ENCODE data around the gene TNNI3. TPM values are rescaled to one million over a fixed set of nuclear protein-coding genes. Genes with fewer than 3 reads are reported as not detected.

TNNI3 gene
- total and polyA plus RNA-seq, 10 of the 15 experiments (the other 5 are each of a cell fraction or from before 2014, with no cell fraction given): not detected

GRCh38 chr19:55117663-55118391 is 39.7 kb downstream of the TNNI3 start (continued):
- TF ChIP-seq BCLAF1 (IDR thresholded peaks at IDR 0.05) (no peak), PBX3 (IDR thresholded peaks at IDR 0.05; ENCODE audit: insufficient replicate concordance, low read depth, low read length) (no peak), ZBTB33 (IDR thresholded peaks at IDR 0.05) (no peak), RFX5 (IDR thresholded peaks at IDR 0.05; ENCODE audit: low read depth, low read length) (no peak), BHLHE40 (IDR thresholded peaks at IDR 0.05; ENCODE audit: borderline replicate concordance in 1 of 2, low read depth in 2 of 2, low read length in 1 of 2) (peak in 1 of 2 experiments; percentile 29; a peak in 1 of 4 replicates), NRF1 (conservative IDR thresholded peaks at IDR 0.05; ENCODE audit: low read depth, low read length) (no peak), ATF2 (IDR thresholded peaks at IDR 0.05; ENCODE audit: low read length) (no peak), ZNF592 (IDR thresholded peaks at IDR 0.05) (no peak), LARP7 (IDR thresholded peaks at IDR 0.05) (no peak), ZNF217 (IDR thresholded peaks at IDR 0.05) (no peak)

All from GM12878 (cell line).